ENCODE results near the gene GPC6.

- TF ChIP-seq, protein P1, sequence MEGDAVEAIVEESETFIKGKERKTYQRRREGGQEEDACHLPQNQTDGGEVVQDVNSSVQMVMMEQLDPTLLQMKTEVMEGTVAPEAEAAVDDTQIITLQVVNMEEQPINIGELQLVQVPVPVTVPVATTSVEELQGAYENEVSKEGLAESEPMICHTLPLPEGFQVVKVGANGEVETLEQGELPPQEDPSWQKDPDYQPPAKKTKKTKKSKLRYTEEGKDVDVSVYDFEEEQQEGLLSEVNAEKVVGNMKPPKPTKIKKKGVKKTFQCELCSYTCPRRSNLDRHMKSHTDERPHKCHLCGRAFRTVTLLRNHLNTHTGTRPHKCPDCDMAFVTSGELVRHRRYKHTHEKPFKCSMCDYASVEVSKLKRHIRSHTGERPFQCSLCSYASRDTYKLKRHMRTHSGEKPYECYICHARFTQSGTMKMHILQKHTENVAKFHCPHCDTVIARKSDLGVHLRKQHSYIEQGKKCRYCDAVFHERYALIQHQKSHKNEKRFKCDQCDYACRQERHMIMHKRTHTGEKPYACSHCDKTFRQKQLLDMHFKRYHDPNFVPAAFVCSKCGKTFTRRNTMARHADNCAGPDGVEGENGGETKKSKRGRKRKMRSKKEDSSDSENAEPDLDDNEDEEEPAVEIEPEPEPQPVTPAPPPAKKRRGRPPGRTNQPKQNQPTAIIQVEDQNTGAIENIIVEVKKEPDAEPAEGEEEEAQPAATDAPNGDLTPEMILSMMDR (IDR thresholded peaks at IDR 0.05; ENCODE audit: insufficient read depth, low read depth, low read length) = no peak
- TF ChIP-seq EZH2 (IDR thresholded peaks at IDR 0.05; ENCODE audit: insufficient read depth, low read length) = no peak
Measured at GRCh38 chr13:94196413-94196812, 969.8 kb downstream of the GPC6 start.

Measured in astrocyte (in vitro differentiated cells and primary cell).